ENCODE data around the gene TMEM119.

Gene TMEM119

DNA sequence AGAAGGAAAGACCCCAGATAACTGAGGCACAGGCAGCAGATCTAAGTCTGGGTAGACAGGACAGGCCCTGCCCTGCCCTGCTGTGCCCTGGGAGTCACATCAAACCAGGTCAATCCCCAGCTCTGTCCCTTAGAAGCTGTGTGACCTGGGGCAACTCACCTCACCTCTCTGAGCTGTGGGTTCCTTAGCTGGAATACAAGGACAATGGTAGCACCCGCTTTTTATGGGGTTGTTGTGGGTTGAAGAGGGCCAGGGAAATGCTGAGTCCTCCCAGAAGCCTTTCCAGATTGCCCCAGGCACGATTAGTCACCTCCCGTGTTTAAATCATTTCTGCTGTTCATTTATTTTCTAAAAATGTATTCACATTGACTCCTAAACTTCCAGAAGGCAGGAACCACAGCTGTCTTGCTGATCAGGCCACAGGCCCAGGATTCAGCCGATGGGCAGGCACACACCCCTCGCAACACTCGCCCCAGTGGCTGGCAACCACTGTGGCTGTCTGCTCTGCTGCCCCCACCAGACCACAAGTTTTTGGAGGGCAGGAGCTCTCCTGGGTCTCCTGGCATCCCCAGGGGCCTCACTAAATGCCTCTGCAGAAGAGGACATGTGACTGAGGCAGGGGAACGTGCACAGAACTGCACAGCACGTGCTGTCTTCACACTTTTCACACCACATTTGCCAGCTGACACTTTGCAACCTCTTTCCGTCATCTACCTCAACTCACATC lies 32.8 kb upstream of the TMEM119 start:
- TF ChIP-seq ZFX (IDR thresholded peaks at IDR 0.05): no peak
- TF ChIP-seq, protein P1, sequence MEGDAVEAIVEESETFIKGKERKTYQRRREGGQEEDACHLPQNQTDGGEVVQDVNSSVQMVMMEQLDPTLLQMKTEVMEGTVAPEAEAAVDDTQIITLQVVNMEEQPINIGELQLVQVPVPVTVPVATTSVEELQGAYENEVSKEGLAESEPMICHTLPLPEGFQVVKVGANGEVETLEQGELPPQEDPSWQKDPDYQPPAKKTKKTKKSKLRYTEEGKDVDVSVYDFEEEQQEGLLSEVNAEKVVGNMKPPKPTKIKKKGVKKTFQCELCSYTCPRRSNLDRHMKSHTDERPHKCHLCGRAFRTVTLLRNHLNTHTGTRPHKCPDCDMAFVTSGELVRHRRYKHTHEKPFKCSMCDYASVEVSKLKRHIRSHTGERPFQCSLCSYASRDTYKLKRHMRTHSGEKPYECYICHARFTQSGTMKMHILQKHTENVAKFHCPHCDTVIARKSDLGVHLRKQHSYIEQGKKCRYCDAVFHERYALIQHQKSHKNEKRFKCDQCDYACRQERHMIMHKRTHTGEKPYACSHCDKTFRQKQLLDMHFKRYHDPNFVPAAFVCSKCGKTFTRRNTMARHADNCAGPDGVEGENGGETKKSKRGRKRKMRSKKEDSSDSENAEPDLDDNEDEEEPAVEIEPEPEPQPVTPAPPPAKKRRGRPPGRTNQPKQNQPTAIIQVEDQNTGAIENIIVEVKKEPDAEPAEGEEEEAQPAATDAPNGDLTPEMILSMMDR (conservative IDR thresholded peaks at IDR 0.05): no peak
- no peak overlapping the region for H3K27ac ChIP-seq

DNA sequence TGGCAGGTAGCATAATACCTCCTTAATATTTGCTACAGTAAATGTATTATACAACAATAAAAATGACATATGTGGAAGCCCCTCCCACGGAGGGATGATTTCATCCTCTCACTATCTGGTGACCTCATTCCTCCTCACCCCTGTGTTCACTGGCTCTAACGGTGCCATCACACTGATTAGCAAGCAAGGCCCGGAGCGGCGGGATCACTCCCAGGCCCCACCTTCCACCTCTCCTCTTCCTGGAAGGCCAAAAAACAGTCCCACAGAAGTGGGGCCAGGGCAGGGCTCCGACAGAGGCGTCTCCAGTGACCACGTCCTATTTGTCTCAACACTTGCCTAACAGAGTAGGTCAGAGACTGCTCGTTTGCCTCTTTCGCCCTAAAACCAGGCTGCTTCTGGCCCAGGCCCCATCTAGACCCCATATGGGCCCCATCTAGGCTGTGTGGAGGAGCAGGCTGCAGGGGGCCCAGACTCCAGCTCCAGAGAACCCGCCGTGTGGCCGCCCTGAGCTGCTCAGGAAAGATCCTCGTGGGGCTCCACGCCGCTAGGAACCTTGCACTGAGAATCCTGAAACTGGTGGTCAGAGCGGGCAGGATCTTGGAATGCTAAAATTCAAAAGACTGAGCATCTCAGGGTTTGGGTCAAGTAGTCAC lies 32.1 kb upstream of the TMEM119 start:
- H3K27ac ChIP-seq: no peak overlapping the region
- TF ChIP-seq, protein P1 (conservative IDR thresholded peaks at IDR 0.05): no peak
- no peak for TF ChIP-seq ZFX (IDR thresholded peaks at IDR 0.05)

DNA sequence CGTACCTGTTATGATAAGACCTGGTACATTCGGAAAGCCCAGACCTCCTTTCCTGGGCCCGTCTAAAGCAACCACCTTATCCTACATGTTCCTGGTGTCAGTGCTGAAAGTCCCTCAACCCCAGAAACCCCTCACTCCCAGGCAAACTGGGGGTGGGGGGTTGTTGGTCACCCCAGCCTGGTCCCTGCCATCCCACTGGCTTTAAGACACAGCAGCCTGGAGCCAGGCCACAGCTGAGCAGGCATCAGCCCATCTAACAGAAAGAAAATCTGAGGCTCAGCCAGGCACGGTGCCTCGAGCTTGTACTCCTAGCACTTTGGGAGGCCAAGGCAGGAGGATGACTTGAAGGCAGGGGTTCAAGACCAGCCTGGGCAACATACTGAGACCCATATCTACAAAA lies 31.3 kb upstream of the TMEM119 start:
- H3K27ac ChIP-seq: no peak overlapping the region
- TF ChIP-seq, protein P1 (conservative IDR thresholded peaks at IDR 0.05): no peak
- TF ChIP-seq ZFX (IDR thresholded peaks at IDR 0.05): no peak

DNA sequence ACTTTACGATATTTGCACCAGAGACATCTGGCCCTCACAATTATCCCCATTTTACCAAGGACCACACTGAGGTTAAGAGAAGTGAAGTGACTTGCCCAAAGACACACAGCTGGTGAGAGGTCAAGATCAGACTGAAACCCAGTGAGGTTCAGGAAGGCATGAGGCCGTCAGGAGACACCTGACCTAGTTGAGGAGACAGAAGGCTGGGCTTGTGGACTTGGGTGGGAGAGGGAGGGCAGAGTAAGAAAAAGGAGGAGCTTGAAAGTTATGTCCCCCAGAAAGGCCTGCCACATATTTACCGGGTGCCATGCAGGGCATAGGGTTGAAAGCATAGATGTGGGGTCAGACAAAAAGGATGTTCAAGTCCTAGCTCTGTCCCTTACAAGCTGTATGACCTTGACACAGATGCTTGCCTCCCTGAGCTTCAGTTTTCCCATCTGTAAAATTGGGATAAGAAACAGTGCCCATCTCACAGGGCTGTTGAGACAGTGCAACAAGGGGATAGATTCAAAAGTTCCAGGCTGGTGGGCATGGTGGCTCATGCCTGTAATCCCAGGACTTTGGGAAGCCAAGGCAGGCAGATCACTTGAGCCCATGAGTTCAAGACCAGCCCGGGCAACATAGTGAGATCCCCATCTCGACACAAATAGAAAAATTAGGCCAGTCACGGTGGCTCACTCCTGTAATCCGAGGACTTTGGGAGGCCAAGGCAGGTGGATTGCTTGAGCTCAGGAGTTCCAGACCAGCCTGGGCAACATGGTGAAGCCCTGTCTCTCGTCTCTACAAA lies 29.4 kb upstream of the TMEM119 start:
- H3K27ac ChIP-seq: no peak overlapping the region
- no peak for TF ChIP-seq ZFX (IDR thresholded peaks at IDR 0.05)
- TF ChIP-seq, protein P1 (conservative IDR thresholded peaks at IDR 0.05): no peak

DNA sequence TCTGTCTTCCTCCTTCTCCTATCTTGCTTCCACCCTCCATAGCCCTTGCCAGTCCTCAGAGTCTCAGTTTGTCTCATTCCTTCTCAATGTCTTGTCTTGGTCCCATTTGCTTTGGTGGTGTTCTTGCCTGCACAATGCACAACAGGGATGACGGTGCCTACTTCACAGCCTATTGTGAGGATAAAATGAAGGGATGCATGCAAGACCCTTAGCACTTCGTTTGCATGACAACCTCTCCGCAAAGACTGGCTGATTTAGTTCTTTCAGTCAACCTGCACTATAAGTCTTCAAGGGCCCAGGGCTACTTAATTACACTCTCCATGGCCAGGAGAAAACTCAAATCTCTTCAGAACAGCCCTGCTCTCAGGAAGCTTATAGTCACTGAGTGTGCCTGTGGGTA lies 27.3 kb upstream of the TMEM119 start:
- no peak for TF ChIP-seq ZFX (IDR thresholded peaks at IDR 0.05)
- TF ChIP-seq, protein P1 (conservative IDR thresholded peaks at IDR 0.05): no peak
- no peak overlapping the region for H3K27ac ChIP-seq

DNA sequence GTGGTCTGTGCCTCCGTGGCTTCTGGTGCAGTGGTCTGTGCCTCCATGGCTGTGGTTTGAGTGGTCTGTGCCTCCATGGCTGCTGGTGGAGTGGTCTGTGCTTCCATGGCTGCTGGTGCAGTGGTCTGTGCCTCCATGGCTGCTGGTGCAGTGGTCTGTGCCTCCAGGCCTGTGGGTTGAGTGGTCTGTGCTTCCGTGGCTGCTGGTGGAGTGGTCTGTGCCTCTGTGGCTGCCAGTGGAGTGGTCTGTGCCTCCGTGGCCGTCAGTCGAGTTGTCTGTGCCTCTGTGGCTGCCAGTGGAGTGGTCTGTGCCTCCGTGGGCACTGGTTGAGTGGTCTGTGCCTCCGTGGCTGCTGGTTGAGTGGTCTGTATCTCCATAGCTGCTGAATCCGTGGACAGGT lies 25.7 kb upstream of the TMEM119 start:
- H3K27ac ChIP-seq: no peak overlapping the region
- TF ChIP-seq, protein P1 (conservative IDR thresholded peaks at IDR 0.05): no peak
- no peak for TF ChIP-seq ZFX (IDR thresholded peaks at IDR 0.05)
